ENCODE data around the gene C20orf204.
A peak's percentile ranks its signal among the peaks of the same experiment; 100 is the strongest.

Gene C20orf204

DNA sequence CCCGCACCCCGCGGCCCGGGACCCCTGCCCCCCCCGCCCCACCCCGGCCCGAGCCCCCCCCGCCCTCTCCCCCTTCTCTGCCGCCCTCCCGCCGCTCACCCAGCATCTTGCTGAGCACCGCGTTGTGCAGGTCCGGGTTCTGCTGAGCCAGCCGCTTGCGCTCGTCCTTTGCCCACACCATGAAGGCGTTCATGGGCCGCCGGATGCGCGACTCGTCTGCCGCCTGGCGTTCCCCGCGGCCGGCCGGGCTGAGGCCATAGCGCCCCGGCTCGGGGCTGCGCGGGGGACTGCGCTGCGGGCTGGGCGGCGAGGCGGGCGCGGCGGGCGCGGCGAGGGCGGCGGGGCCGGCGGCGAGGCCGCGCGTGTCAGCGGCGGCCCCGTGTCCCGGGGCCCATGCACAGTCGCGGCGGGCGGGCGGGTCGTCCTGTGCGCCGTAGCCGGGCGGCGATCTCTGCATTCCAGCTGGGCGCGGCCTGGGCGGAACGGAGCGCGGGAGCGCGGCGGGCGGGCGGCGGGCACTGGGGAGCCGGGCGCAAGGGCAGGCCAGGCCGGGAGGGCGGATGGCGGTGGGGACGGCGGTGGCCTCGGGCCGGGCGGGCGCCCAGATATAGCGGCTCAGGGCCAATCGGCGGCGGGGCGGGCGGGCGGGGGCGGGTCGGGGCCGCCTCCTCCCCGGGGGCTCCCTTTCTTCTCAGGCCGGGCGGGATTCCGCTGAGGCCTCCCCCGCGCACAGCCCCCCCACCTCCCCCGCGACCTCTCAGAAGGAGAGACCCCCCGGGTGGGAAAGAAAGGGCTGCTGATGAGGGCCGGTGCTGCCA, 13.3 kb downstream of the C20orf204 start, which contains the start of gene SOX18:
Gene SOX18, minus strand, starts transcription at position 580 of the 818 bp plus-strand sequence. Its CDS starts 123 bp downstream, at position 457.
- TF ChIP-seq, protein P1, sequence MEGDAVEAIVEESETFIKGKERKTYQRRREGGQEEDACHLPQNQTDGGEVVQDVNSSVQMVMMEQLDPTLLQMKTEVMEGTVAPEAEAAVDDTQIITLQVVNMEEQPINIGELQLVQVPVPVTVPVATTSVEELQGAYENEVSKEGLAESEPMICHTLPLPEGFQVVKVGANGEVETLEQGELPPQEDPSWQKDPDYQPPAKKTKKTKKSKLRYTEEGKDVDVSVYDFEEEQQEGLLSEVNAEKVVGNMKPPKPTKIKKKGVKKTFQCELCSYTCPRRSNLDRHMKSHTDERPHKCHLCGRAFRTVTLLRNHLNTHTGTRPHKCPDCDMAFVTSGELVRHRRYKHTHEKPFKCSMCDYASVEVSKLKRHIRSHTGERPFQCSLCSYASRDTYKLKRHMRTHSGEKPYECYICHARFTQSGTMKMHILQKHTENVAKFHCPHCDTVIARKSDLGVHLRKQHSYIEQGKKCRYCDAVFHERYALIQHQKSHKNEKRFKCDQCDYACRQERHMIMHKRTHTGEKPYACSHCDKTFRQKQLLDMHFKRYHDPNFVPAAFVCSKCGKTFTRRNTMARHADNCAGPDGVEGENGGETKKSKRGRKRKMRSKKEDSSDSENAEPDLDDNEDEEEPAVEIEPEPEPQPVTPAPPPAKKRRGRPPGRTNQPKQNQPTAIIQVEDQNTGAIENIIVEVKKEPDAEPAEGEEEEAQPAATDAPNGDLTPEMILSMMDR (IDR thresholded peaks at IDR 0.05; ENCODE audit: low read length, missing control alignments), result no peak
- peak; percentile 34 for DNase-seq (ENCODE audit: low read depth)
- H3K4me3 ChIP-seq (replicated peaks; ENCODE audit: low read depth, low read length), result peak within 1 kb of the TSS; percentile 34

DNA sequence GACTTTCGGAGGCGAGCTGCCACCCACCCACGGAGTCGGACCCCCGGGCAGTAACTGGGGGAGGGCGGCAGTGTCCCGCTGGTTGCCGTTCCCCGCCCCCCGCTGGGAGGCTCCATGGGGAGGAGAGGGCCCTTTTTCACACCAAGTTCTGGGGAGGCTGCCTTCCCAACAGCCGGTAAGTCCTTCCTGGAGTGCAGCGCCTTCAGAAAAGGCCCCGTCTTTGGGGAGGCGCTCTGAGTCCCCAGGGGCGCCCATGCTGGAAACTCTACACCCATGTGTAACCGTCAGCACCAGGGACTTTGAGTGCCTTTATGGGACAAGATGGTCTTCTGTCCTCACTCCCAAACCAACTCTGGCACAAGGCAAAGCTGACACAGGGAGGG, 13.9 kb downstream of the C20orf204 start:
- no peak for DNase-seq (ENCODE audit: low read depth)
- H3K4me3 ChIP-seq (replicated peaks; ENCODE audit: low read depth, low read length), result no peak overlapping the region
- TF ChIP-seq, protein P1 (IDR thresholded peaks at IDR 0.05; ENCODE audit: low read length, missing control alignments), result no peak

DNA sequence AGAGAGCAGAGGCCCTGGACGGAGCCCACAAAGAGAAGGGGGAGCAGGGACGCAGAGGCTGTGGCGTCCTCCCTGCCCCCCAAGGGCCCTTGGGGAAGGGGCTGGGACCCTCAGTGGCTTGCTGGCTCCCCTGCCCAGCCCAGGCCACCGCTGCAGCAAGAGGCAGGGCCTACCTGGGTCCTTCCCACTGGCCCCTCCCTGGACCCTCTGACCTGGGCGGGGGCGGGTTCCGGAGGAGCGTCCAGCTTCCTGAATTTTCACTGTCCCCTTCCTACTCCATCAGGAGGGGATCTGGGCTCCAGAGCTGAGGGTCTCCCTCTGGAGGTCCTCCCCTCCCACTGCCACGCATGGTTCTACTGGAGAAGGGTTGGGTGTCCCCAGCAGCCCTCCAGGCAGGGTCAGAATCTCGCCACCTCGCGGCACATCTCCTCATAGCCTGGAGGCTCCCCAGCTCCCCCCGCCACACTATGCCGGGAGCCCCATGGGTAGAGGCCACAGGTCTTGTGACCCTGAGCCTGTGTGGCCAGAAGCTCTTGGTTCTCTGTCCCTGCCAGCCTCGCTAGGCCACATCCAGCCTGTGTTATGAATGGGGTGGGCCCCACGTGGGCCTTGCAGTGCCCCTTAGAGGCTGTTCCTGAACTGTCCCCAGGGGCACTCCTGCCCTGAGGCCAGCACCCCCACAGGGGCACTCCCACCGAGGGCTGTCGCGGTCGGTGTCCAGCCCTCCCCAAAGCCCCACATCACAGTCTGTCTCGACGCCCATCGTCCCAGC, 14.5 kb downstream of the C20orf204 start:
- no peak for DNase-seq (ENCODE audit: low read depth)
- TF ChIP-seq, protein P1 (IDR thresholded peaks at IDR 0.05; ENCODE audit: low read length, missing control alignments), result no peak
- H3K4me3 ChIP-seq (replicated peaks; ENCODE audit: low read depth, low read length), result no peak overlapping the region

DNA sequence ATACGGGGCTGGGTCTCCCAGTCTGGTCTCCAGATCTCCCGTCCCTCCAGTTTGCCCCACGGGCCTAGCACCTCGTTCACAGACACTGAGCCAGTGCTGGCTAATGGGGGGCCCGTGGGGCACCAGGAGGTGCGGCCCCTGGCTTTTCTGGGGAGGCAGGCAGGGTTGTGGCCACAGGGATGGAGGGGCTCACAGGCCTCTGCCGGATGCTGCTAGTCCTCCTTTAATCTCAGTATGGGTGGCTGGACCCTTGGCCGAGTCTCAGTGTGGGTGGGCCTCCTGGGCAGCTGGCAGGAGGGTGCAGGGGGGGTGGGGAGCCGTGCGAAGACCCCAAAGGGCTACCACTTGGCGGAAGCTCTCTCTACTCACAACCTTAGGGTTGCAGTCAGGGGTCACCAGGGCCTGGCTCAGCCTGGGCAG, 15.1 kb downstream of the C20orf204 start:
- DNase-seq (ENCODE audit: low read depth), result no peak
- TF ChIP-seq, protein P1 (IDR thresholded peaks at IDR 0.05; ENCODE audit: low read length, missing control alignments), result no peak
- no peak overlapping the region for H3K4me3 ChIP-seq (replicated peaks; ENCODE audit: low read depth, low read length)

DNA sequence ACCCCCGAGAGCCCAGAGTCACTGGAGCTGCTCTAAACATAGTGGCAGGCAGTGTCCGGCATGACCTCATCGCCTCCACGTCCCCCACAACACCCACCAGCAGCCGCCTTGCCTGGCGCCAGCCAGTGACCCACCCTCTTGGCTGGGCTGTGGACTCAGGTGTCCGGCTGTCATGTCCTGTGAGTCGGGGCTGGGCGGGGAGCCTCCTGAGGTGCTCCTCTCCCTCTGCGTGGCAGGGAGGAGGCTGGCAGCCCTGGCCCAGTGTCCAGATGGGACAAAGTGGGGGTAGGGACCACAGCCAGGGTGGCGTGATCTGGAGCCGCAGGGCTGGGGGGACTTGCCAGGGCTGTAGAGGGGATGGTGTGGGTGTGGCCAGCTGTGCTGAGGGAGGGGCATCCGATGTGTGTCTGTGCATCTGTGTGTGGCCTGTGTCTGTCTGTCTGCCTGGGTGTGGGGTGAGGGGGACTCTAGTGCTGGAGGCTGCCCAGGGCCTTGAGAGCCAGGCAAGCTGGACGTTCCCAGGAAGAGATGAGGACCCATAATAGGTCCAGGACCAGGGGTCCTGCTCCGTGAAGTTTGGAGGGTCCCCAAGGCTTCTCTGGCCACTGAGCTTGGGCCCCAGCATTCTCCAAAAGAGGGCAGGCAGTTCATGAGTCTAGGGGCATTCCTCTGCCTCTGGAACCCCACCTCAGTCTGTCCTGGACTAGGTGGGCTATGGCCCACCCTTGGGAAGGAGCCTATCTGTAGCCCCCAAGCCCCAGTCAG, 15.8 kb downstream of the C20orf204 start:
- TF ChIP-seq, protein P1 (IDR thresholded peaks at IDR 0.05; ENCODE audit: low read length, missing control alignments), result no peak
- DNase-seq (ENCODE audit: low read depth), result no peak
- H3K4me3 ChIP-seq (replicated peaks; ENCODE audit: low read depth, low read length), result no peak overlapping the region

DNA sequence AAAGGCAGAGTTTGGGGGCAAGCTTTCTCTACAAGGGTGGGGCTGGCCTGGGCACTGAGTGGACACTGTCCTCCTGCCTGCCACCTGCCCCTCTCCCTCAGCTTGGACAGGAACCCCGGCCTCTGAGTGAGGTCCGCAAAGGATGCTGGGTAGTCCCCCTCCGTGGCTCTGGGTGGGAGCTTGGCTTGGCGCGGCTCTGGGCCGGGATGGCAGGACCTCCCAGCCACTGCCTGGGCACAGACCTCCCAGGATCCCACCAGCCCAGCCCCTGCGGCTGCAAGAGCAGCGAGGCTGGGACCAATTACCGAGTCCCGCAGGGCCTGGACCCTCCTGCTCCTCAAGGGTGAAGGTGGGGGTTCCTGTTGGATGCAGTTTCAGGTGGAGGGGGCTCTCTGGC, 16.3 kb downstream of the C20orf204 start:
- H3K4me3 ChIP-seq (replicated peaks; ENCODE audit: low read depth, low read length), result no peak overlapping the region
- TF ChIP-seq, protein P1 (IDR thresholded peaks at IDR 0.05; ENCODE audit: low read length, missing control alignments), result no peak
- DNase-seq (ENCODE audit: low read depth), result no peak

Measured in fibroblast of pulmonary artery (primary cell).